ENCODE measurements around the gene ST6GALNAC4.

DNA sequence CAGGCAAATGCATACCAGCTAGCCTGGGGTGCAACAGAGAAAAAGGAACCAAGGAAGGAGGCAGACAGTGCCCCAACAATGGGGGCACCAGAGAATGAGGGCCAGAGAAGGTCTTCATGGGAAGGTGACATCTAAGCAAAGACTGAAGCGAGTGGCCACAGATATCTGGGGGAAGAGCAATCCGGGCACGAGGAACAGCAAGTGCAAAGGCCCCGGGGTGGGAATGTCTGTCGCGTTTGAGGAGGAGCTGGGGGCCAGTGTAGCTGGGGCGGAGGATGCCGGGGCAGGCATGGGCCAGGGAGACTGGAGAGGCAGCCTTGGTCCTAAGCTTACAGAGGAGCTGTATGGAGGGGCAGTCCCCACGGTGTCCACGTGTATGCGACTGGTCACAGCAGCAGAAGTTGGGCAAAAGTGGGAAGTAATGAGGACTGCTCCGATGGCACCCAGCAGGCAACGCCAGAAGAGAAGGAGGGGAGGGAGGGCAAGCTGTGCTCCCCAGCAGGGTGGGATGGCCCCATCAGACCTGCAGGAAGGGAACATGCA is 44.8 kb upstream of the ST6GALNAC4 start:
- TF ChIP-seq, protein P1, sequence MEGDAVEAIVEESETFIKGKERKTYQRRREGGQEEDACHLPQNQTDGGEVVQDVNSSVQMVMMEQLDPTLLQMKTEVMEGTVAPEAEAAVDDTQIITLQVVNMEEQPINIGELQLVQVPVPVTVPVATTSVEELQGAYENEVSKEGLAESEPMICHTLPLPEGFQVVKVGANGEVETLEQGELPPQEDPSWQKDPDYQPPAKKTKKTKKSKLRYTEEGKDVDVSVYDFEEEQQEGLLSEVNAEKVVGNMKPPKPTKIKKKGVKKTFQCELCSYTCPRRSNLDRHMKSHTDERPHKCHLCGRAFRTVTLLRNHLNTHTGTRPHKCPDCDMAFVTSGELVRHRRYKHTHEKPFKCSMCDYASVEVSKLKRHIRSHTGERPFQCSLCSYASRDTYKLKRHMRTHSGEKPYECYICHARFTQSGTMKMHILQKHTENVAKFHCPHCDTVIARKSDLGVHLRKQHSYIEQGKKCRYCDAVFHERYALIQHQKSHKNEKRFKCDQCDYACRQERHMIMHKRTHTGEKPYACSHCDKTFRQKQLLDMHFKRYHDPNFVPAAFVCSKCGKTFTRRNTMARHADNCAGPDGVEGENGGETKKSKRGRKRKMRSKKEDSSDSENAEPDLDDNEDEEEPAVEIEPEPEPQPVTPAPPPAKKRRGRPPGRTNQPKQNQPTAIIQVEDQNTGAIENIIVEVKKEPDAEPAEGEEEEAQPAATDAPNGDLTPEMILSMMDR (IDR thresholded peaks at IDR 0.05) = no peak
- TF ChIP-seq REST (IDR thresholded peaks at IDR 0.05; ENCODE audit: insufficient read depth in 1 of 2, low read depth in 2 of 2, low read length in 1 of 2) (no peak), SIN3A (IDR thresholded peaks at IDR 0.05; ENCODE audit: borderline replicate concordance, insufficient read depth, low read depth, low read length) (no peak), POLR2AphosphoS5 (IDR thresholded peaks at IDR 0.05; ENCODE audit: low read depth, low read length) (no peak), TCF7L2 (IDR thresholded peaks at IDR 0.05; ENCODE audit: low read depth, low read length) (no peak)

Data from Panc1 (cell line).